OCI-LY1 (cell line): ENCODE measurements around the gene ADD1.

Source experiments
- H2AFZ ChIP-seq: fragments of 200-600 bp; sonication (generic), shearing (Covaris generic); 2 replicates; pipeline ENCODE4 v1.6.0; 2014; ENCODE audit warnings: antibody characterized with exemption, mild to moderate bottlenecking, low read length
- H3F3A ChIP-seq: fragments of 200-600 bp; sonication (generic), shearing (Covaris generic); 2 replicates; pipeline ENCODE4 v1.6.0; 2014; ENCODE audit warnings: mild to moderate bottlenecking, antibody characterized with exemption, low read length, moderate library complexity; ENCODE audit not compliant: insufficient read depth
- H3K27ac ChIP-seq: fragments of 200-600 bp; sonication (generic); 2 replicates; pipeline ENCODE4 v1.5.1; 2014; ENCODE audit warnings: low read length, mixed run types, mild to moderate bottlenecking, low read depth; ENCODE audit not compliant: poor library complexity, severe bottlenecking
- H3K27me3 ChIP-seq: fragments of 200-600 bp; sonication (generic); 2 replicates; pipeline ENCODE4 v1.6.0; 2014; ENCODE audit warnings: antibody characterized with exemption, mild to moderate bottlenecking, low read length, moderate library complexity; ENCODE audit not compliant: insufficient read depth
- H3K36me3 ChIP-seq: fragments of 200-600 bp; sonication (generic); 2 replicates; pipeline ENCODE4 v1.6.1; 2014; ENCODE audit warnings: mild to moderate bottlenecking, antibody characterized with exemption, low read length, moderate library complexity, mixed read lengths; ENCODE audit not compliant: insufficient read depth
- H3K4me1 ChIP-seq: fragments of 200-600 bp; sonication (generic); 2 replicates; pipeline ENCODE4 v1.5.1; 2014; ENCODE audit warnings: mild to moderate bottlenecking, low read length, moderate library complexity; ENCODE audit not compliant: insufficient read depth, severe bottlenecking
- H3K4me2 ChIP-seq: fragments of 200-600 bp; sonication (generic), shearing (Covaris generic); 2 replicates; pipeline ENCODE4 v1.6.1; 2014; ENCODE audit warnings: low read length
- H3K4me3 ChIP-seq: fragments of 200-600 bp; sonication (generic); 2 replicates; pipeline ENCODE4 v1.5.1; 2014; ENCODE audit warnings: low read length, low read depth, mild to moderate bottlenecking, mixed read lengths; ENCODE audit not compliant: poor library complexity, severe bottlenecking
- H3K79me2 ChIP-seq: fragments of 200-600 bp; shearing (Covaris generic); 2 replicates; pipeline ENCODE4 v1.6.1; 2016; ENCODE audit warnings: mixed run types, low read length, mixed read lengths; ENCODE audit not compliant: insufficient read depth
- H3K9ac ChIP-seq: fragments of 200-600 bp; sonication (generic), shearing (Covaris generic); 2 replicates; pipeline ENCODE4 v1.6.1; 2014; ENCODE audit warnings: mild to moderate bottlenecking, low read length, mixed read lengths
- H3K9me2 ChIP-seq: fragments of 200-600 bp; sonication (generic), shearing (Covaris generic); 2 replicates; pipeline ENCODE4 v1.6.1; 2014; ENCODE audit warnings: low read depth, mild to moderate bottlenecking, low read length, mixed read lengths
- H3K9me3 ChIP-seq: fragments of 200-600 bp; shearing (Covaris generic); 2 replicates; pipeline ENCODE4 v1.6.1; 2014; ENCODE audit warnings: low read length, mixed read lengths
- H4K20me1 ChIP-seq: fragments of 200-600 bp; sonication (generic), shearing (Covaris generic); 2 replicates; pipeline ENCODE4 v1.6.0; 2016; ENCODE audit warnings: mild to moderate bottlenecking, low read length; ENCODE audit not compliant: insufficient read depth
- EZH2 ChIP-seq: fragments of 200-600 bp; sonication (generic), shearing (Covaris generic); IDR thresholded peaks from 2 replicates; pipeline ENCODE4 v1.8.0; 2017; ENCODE audit warnings: borderline replicate concordance, mixed run types, mild to moderate bottlenecking, antibody characterized with exemption, low read length, moderate library complexity, mixed read lengths
- TF ChIP-seq, protein P1 (sequence below): fragments of 200-600 bp; sonication (generic), shearing (Covaris generic); IDR thresholded peaks from 2 replicates; pipeline ENCODE4 v1.5.1; 2017; ENCODE audit warnings: mild to moderate bottlenecking, antibody characterized with exemption, low read length, moderate library complexity, mixed read lengths

ADD1 gene

GRCh38 chr4:2929469-2929868 lies 85.8 kb downstream of the ADD1 start:
- Histone ChIP-seq H3K36me3 (peaks cover 16% of the 10 kb centered on the region; the same call in 1 of the 2 replicates), H3K4me1 (peaks cover 38% of the 10 kb centered on the region), H2AFZ (no peak overlapping the region), H3K9me3 (no peaks in the 10 kb centered on the region), H3K9me2 (no peaks in the 10 kb centered on the region), H3K79me2 (no peaks in the 10 kb centered on the region), H3K27ac (no peak overlapping the region), H3K27me3 (no peaks in the 10 kb centered on the region), H3K4me3 (no peak overlapping the region), H3F3A (no peaks in the 10 kb centered on the region), H3K4me2 (no peak overlapping the region), H3K9ac (no peak overlapping the region), H4K20me1 (no peaks in the 10 kb centered on the region)
- no peak for TF ChIP-seq EZH2
- TF ChIP-seq, protein P1, sequence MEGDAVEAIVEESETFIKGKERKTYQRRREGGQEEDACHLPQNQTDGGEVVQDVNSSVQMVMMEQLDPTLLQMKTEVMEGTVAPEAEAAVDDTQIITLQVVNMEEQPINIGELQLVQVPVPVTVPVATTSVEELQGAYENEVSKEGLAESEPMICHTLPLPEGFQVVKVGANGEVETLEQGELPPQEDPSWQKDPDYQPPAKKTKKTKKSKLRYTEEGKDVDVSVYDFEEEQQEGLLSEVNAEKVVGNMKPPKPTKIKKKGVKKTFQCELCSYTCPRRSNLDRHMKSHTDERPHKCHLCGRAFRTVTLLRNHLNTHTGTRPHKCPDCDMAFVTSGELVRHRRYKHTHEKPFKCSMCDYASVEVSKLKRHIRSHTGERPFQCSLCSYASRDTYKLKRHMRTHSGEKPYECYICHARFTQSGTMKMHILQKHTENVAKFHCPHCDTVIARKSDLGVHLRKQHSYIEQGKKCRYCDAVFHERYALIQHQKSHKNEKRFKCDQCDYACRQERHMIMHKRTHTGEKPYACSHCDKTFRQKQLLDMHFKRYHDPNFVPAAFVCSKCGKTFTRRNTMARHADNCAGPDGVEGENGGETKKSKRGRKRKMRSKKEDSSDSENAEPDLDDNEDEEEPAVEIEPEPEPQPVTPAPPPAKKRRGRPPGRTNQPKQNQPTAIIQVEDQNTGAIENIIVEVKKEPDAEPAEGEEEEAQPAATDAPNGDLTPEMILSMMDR: no peak

DNA sequence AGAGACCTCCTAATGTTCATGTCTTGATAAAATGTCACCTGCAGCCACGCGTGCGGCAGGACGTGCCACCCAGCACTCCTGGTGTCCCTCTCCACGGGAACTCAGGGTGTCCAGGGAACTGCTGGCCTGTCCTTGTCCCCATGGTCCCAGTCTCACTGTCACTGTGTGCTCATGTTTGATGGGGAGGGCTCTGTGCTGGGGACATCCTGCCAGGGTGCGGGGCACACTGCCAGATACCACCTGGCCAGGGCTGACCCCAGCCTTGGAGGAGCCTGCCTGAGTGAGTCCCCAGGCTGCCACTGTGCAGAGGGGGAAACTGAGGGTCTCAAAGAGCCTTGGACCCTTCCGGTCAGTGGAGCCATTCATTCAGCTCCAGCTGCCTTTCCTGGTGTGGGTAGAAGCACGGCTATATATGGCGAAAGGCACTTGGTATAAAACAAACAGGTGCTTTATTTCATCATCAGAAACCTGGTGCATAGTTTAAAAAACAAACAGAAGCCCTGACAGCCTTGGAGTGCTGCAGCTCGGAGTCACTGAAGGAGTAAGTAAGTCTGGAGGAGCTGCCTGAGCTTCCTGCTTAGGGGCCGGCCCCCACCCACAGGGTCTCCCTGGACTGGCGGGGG lies 86.6 kb downstream of the ADD1 start:
- Histone ChIP-seq H3K27ac (peak overlapping the region; percentile 87), H3K4me2 (peak overlapping the region; percentile 76), H3K36me3 (peaks cover 16% of the 10 kb centered on the region; the same call in 1 of the 2 replicates), H3K4me1 (peaks cover 38% of the 10 kb centered on the region), H3K9me3 (no peaks in the 10 kb centered on the region), H3K4me3 (peak overlapping the region; percentile 67), H3K27me3 (no peaks in the 10 kb centered on the region), H3F3A (no peaks in the 10 kb centered on the region), H4K20me1 (no peaks in the 10 kb centered on the region), H3K79me2 (no peaks in the 10 kb centered on the region), H2AFZ (no peak overlapping the region), H3K9ac (peak overlapping the region; percentile 31; the same call in 1 of the 2 replicates), H3K9me2 (no peaks in the 10 kb centered on the region)
- no peak for TF ChIP-seq EZH2
- TF ChIP-seq, protein P1: no peak

GRCh38 chr4:2930758-2931511 lies 87.3 kb downstream of the ADD1 start:
- Histone ChIP-seq H3K36me3 (peaks cover 16% of the 10 kb centered on the region; the same call in 1 of the 2 replicates), H2AFZ (no peak overlapping the region), H3K4me2 (peak overlapping the region; percentile 76), H3K27ac (peak overlapping the region; percentile 87), H3K9me2 (no peaks in the 10 kb centered on the region), H3F3A (no peaks in the 10 kb centered on the region), H3K4me1 (peaks cover 43% of the 10 kb centered on the region), H3K27me3 (no peaks in the 10 kb centered on the region), H3K79me2 (no peaks in the 10 kb centered on the region), H4K20me1 (no peaks in the 10 kb centered on the region), H3K4me3 (peak overlapping the region; percentile 67), H3K9me3 (no peaks in the 10 kb centered on the region), H3K9ac (peak overlapping the region; percentile 60; the same call in 1 of the 2 replicates)
- TF ChIP-seq, protein P1: 0 out of 2 replicates have a peak, but pooled peaks have one; percentile 3
- no peak for TF ChIP-seq EZH2
